Renal cortex interstitium (tissue), 11 donors: Measurements from ENCODE around the gene PARD3. TPM values are rescaled to one million over a fixed set of nuclear protein-coding genes. Genes with fewer than 3 reads are reported as not detected.

Experiments used
- DNase-seq, 11 donors: peaks; one replicate each; pipeline ENCODE4 v3.0.0-alpha.2; 2013; ENCODE audit warnings: low read depth in 9 of 11, low spot score in 4 of 11; ENCODE audit errors: extremely low read depth in 1 of 11
- polyA plus RNA-seq, 3 donors: library from polyadenylated mRNA; unstranded; fragments of 120-200 nt; gene quantifications; one replicate each; pipeline ENCODE4 v1.2.1, GENCODE V29; 2013; ENCODE audit not compliant: insufficient read length in 3 of 3

The PARD3 gene
- polyA plus RNA-seq, 3 donors = 68.5 to 88.7 (median 71.1) TPM

DNA sequence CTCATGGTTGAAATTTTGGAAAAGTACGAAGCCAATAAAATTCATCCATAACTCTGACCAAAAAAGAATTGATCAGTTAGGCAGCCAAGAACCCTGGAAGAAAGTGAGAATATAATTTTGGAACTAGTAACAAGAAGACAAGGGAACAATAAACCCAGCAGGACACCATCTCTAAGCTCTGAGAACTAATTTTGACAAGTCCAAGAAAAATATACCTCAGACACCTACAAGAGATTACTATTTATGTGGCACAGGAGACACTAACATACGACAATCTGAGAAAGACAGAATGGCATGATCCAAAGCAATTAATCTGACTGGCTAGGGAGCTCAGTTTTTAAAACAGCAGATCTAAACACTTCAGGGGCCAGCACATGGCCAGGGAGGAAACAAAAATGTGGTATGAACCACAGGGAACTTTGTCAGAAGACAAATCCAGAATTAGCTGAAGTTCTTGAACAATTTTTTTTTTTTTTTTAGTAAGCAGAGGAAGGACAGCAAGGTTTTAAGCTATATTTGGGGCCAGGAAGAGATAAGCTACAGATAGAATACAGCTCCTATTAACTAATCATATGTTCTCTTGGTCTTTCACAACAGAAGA, 38.9 kb downstream of the PARD3 start:
- DNase-seq = no peak

DNA sequence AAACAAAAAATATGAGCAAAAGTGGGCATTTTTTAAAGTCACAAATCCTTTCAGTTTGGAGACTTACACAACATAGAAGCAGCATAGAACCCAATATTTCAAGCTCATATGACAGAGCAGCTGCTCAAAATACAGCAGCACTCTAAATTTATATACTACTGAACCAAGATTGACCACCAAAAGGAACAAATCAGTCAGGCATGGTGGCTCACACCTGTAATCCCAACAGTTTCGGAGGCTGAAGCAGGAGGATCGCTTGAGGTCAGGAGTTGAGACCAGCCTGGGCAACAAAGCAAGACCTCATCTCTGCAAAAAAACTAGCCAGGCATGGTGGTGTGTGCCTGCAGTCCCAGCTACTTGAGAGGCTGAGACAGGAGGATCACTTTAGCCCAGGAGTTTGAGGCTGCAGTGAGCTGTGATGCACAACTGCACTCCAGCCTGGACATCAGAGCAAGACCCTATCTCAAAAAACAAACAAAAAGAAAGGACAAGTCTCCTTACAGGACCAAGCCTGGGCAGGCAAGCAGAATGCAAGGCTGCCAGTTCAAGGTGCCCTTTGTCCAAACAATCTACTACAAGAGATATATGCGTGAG, 40.0 kb downstream of the PARD3 start:
- no peak for DNase-seq

DNA sequence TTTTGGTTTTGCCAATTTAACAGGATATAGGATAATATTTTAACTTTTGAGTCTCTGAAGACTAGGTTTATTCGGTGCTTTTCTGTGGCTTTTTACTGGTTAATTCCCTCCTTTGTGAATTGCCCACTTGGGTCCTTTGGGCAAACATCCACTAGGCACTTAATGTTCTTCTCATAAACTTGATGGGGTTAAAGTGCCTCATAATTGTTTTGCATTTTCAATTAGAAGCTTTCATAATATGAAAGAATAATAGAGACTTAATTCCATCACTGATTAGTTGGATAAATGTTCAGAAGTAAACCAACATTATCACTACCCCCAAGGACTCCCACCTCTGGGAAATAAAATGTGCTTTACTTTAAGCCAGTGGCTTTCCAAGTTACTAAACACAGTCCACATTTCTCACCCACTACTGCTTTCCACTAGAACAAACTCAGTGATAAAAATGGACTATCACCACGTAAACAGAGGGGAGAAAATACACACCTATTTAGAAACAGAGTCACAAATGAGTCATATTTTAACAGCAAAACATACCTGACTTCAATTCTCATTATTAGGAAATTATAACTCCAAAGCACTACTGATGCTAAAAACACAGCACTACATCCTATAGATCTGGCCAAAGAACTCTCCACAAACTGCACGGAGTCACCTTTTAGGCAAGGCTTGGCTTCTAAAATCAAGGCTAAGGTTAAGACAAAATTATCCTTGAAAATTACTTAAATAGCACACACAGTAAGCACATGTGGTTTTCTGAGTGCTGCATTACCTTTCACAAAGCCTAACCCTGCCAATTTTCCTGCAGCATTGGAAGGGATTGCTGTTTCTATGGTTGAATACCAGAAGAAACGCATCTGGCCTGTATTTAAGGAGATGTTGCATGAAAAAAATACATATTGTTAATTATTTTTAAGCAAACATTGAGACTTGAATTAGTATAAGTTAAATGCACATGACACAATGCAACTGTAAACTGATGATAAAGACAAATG, 41.2 kb downstream of the PARD3 start:
- DNase-seq = no peak

DNA sequence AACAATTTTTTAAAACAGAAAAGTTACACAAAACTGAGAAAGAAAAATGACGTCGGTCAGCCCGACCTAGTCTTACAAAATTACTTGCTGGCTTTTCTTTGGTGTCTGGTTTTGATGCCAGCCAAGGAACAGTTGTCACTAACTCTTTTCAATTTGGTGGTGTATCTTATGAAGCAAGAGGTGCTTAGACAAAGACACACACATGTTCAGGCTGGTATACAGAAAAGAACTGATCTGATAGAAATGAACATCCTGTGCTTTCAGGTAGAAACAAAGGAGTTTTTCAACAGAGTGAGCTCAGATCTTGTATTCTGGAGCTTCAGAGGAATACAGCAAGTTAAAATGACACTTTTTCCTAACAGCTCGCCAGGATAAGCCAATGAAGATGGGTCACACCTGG, 43.6 kb downstream of the PARD3 start:
- DNase-seq = no peak

DNA sequence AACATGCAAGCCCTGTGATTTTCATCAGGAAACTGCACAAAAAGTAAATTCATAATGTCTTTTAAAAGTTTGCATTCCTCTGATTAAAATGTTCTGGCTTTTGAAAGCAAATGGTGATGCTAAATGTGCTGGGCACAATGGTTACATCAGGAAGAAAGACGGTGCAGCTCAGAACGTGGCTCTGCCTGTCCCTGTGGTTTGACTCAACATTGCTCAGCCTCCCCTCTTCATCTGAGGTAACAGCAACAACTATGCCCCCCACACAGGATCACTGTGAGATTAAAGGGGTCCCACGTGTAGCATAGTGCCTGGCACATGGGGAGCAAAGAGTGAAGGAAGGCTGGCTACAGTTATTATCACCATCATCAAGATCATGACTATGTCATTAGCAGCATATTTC, 44.0 kb downstream of the PARD3 start:
- DNase-seq = no peak

DNA sequence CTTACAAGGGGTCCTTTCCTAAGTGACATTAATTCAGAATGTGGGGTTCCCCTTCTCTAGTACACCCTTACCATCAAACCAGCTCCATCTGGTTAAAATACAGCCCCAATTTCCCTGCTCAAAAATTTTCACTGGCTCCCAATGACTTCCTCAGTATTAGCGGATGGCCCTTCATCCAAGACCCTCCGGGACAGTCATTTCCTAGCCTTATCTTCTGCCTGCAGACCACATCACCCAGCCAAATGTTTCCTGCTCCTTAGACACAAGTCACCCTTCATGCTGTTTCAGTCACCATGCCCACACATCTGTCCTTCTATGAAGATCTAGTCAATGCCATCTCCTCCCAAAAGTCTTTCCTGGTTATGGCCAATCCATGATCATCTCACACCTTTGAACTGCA, 45.2 kb downstream of the PARD3 start:
- DNase-seq = no peak

DNA sequence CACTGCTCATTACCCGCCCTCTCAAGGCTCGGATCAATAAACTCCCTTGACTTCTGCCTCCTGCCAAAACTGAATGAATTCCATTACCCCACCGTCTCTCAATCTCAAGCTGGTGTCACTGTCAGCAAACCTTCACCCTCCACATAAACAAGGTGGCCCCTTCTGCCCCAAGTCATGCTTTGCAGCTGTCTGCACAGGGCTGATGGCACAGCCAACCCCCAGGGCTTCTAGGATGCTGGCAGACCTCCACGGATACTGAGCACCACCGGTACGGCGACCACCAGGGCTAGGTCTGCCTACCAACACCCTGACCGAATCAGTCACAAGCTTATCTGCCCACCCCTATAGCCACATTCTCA, 46.1 kb downstream of the PARD3 start:
- DNase-seq = no peak

DNA sequence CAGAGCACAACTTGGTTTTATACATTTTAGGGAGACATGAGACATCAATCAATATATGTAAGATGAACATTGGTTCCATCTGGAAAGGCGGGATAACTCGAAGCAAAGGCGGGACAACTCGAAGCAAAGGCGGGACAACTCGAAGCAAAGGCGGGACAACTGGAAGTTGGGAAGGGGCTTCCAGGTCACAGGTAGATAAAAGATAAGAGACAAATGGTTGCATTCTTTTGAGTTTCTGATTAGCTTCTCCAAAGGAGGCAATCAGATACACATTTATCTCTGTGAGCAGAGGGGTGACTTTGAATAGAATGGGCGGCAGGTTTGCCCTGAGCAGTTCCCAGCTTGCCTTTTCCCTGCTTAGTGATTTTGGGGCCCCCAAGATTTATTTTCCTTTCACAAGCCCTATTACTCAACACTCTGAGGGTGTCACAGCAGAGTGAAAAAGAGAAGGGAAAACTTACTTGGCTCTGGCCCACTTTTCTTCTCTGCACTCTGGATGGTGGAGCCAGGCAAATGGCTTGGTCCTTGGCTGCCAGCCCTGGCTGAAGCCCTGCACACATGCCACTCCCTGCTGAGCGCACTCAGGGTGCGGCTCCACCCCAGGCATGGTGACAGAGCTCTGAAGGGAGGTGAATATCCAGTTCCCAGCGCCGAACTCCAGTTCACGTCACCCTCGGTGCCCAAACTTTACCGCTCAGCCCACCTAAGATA, 46.7 kb downstream of the PARD3 start:
- no peak for DNase-seq

DNA sequence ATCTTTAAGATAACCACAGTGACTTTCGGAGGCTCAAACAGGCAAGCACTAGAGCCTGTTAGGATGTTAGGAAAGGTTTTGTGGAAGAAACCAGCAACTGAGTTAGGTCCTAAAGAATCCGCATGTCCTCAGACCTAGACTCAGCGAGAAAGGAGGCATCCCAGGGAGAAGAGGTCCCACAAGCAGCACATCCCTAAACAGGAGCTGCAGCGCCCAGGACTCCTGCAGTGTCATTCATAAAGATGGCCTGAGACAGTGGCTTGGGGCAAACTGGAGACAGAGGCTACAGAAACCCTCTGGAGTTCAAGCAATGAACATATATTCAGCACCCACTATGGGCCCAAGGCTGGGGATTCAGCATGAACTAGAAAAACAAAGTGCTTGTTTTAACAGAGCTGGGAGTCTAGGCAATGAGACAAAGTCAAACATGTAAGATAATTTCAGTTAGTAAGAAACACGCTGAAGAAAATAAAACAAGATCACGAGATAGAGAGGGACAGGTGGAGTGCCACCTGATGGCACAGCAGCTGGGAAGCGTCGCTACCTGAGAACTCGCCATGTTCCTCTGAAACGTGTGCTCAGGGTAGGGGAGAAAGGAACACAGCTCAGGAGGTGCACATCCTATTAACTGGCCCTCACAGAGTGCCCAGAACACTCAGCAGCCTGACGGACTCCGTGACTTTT, 48.1 kb downstream of the PARD3 start:
- DNase-seq = no peak

DNA sequence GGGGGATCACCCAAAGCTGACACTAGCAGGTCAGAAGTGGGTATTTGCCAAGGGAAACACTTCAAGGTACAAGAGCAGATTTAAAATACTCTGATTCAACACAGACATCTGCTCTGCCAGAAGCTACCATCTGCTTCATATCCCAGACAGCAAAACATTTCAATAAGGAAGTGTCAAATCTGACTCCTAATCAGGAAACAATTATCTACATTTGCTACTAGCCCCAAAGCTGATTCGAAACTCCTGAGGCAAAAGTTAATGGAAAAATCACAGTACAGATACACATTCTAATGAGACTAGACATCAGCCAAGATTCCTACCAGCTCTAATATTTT, 48.9 kb downstream of the PARD3 start:
- DNase-seq = no peak

DNA sequence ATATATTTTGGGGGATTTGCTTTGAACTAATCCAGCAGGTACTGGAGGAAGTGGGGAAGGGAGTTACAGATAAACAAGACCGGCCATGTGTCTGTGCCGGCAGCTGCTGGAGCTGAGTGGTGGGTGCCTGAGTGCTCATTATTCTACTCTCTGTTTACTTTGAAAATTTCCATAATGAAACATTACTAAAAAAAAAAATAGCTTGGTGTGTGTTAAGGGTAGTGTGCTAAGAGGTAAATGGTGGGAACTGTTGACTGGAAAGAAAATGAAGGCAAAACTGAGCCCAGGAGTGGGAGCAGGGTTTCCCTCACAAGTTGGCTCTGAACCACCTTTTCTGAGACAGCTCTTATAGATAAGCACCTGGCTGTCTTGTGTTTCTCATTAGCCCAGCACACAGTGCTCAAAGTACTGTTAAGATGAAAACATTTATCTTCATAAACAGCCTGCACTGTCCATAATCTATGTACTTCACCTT, 50.6 kb downstream of the PARD3 start:
- no peak for DNase-seq

DNA sequence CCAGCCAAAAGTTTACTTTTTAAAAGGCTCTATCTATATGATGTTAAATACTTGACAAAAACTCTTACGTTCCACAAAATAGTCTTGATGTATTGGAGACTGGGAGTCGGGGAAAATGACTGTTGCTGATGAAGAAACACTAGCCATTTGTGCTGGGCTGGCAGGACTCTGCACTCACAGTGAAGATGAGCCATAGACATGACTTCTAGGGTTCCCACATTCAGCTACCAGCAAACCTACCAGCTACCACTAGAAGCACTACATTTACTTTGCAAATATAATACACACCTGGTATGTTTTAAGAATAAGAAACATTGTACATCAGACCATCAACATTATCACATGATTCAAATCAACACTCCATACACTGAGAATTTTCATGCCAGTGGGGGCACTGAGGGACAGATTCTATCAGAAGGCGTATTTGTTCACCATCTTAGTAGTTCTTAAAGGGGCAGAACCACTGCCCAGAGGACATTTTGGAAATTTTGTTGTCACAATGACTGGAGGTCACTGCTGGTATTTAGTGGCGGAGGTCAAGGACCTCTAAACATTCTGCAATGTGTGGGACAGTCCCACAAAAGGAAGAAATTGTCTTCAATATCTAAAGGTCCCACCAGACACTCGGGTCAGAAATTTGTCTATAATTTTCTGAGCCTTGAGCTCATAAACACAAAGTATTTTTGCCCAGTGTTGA, 52.3 kb downstream of the PARD3 start:
- no peak for DNase-seq

DNA sequence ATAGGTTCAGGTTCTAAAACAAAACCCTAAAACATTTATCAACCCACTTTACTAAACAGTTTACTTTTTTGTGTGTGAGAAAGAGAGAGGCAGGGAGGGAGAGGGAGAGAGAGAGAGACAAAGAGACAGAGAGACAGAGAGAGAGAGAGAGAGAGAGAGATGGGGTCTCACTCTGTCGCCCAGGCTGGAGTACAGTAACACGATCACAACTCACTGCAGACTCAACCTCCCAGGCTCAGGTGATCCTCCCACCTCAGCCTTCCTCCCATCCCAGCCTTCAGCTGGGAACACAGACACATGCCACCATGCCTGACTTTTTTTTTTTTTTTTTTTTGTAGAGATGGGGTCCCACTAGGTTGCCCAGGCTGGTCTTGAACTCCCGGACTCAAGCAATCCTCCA, 52.9 kb downstream of the PARD3 start:
- DNase-seq = no peak

DNA sequence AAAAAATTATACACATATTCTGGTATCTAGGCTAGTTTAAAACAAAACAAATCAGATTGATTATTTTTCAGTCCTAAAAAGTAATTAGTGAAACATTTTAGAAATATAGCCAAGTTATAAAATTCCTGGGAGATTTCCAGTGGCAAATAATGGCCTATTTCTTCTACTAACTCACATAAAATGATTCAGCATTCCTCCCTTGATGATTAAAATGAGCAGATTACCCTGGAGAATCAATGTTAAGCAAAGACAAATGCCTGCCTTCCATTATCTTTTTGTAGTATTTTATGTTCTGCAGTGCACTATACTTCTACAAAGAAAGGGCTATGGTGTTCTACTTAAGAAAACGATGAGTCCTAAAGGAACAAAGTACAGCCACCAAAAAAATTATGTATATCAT, 53.6 kb downstream of the PARD3 start:
- no peak for DNase-seq

DNA sequence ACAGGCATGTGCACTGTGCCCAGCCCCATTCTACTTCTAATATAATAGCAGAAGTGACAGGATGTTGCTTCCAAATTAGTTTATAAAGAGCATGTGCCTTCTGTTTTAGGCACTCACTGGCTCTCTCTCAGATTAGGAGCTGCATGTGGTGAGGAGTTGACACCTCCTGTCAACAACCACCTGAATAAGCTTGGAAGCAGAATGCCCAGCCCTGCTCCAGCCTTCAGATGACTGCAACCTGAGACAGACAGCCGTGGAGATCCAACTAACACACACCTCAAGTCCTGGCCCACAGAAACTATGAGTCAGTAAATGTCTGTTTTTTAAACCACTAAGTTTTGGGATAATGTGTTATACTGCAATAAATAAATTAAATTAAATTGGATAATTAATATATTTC, 54.5 kb downstream of the PARD3 start:
- no peak for DNase-seq

DNA sequence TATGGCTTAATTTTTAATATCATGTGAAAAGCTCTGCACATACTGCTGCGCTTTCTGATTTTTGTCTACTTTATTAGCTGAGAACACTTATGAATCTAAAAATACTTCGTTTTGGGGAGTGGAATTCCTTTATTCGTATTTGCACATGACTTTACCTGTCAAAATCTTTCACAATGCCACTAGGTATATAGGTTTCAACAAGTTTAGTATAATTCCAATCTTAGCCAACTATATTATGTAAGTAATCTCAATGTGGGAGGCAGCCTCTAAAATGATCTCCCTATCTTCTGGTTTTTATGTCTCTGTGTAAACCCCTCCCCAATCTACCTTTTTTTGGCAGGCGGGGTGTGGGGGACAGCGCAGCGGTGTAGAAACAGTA, 55.3 kb downstream of the PARD3 start:
- no peak for DNase-seq

DNA sequence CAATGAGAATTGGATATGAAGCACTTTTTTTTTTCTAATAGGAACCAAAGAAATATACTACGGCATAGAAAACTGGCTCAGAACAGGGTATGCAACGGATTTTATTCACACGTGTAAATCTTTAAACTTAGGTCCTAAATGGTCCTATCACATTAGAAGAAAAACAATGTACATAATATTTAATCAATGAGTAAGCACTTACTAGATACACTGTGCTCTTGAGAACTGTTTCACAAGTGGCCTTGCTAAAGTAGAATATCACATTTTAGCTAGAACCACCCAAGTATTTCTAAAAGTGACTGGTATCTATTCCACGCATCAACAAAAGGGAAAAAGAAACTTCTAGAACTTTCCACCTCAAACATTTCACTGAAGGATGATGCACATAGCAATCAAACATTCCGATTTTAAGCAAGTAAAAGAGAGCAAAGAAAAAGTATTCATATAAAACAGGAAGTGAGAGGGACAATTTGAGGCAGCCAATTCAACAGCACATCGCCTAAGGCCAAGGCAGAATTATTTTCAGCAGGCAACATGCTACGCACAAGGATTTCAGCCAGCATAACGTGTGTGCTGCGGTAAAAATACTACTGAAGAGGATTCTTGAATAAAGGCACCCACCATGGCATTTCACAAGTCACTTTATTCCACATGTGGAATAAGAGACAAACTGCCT, 55.8 kb downstream of the PARD3 start:
- DNase-seq = no peak

DNA sequence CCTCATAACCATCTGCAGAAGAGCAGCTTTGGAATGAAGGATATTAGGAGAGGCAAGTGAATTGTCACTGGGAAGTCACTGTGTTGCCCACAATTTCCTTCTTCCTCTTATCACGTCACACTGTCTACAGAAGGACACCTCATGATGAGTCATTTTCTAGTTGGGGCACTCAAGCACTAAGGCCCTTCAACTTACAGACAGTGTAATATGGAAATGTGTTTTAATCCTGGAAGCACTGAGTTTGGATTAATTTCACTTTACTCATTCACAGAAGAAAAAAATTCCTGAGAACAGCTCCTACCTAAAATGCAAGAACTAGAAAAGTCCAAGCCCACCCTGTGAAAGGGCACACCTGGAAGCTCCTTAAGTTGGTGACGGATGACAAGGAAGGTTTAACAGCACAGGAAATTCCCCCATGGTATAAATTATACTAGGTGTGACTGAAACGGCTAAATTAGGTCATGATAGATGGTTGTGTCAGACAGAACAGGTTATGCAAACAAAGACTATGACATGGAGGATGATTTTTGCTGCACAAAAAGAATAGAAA, 56.6 kb downstream of the PARD3 start:
- no peak for DNase-seq
